ENCODE data around the gene CELA1.

CELA1 gene

GRCh38 chr12:51346581-51346980, at the start of gene CELA1:
CELA1 (minus strand) TSS chr12:51346679; CDS start chr12:51346638, 41 bp downstream.
- DNase-seq (ENCODE audit: low spot score) = no peak

- DNase-seq (ENCODE audit: low spot score) = peak; percentile 42
Observed at GRCh38 chr12:51395283-51396230, 49.1 kb upstream of the CELA1 start.

DNA sequence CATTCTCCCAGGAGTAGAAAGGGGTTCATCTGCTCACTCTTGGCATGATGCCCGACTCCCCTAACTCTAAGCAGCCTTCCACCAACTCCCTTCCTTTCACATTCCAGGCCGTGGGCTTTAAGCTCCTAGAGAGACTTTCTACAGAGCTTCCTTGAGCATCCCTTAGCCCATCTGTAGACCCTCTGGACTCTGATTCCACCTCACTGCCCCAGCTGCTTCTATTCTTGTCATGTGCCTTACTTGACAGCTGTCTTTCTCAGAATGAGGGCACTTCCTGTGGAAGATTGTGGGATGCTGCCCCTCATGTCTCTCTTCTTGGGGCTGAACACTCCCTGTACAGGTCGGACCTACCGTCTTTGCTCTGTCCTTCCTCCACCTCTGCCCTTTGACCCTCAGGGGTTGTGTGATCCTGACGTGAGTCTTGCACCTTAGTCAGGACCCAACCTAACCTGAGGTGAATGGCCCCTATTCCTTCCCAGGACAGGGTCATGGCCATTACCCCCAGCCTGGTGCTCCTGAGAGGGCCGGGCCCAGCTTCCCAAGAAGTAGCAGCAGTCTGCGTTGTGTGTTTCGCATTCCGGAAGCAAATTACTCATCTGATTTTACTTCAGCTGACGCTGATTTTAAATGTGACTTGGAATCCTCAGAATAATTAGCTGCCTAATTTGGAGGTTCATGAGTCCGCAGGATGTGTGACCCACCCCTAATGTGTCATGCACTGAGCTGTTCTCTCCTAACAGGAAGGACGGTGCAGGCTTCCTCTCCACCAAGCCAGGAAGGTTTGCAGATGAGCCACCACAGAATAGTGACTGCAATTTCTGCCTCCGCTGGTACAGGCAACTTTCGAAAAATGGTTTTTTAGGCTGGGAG, 47.4 kb upstream of the CELA1 start:
- no peak for DNase-seq (ENCODE audit: low spot score)

GRCh38 chr12:51392556-51393237, 46.2 kb upstream of the CELA1 start:
- no peak for DNase-seq (ENCODE audit: low spot score)

DNA sequence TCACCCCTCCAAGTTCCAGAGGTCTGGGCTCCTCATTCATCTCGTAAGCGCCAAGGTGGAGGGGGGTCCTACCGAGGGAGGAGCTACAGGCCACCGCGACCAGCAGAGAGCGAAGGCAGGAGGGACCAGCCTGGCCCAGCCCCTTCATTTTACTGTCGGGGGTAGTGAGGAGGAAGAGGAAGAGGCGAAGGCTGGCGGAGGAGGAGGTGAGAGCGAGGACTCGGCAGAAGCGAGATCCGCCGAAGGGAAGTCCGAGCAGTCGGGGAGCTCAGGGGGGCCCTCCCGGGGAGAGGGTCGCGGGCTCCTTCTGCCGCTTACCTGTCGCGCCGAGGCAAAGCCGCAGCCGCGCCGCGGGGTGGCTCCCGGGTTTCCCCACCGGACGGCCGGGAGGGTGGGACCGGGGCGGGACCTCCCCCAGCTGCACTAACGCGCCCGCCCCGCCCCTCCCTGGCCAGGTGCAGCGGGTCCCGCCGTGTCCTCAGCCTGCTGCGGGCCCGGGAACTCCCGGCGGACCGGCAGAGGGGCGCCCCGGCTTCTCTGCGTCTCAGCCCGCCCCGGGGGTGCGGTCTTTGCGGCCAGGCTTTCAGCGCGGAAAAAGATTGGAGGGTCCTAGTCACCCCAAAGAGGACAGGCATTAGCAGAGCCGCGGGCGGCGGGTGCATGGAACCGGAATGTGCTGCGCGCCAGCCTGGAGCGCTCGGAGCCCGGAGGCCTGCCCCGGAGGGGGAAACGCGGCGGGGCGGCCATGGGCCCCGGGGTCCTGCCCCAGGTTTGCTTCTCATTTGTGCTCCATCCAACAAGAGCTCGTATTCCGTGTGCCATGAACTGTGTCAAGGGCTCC, 45.0 kb upstream of the CELA1 start, which contains the start of gene GALNT6:
TSS of gene GALNT6 (minus strand) at position 124 of the 841 bp plus-strand sequence. CDS start 11,625 bp downstream, outside the sequence.
- DNase-seq (ENCODE audit: low spot score) = peak; percentile 63

- peak; percentile 53 for DNase-seq (ENCODE audit: low spot score)
Observed at GRCh38 chr12:51390891-51391282, 44.4 kb upstream of the CELA1 start.

DNA sequence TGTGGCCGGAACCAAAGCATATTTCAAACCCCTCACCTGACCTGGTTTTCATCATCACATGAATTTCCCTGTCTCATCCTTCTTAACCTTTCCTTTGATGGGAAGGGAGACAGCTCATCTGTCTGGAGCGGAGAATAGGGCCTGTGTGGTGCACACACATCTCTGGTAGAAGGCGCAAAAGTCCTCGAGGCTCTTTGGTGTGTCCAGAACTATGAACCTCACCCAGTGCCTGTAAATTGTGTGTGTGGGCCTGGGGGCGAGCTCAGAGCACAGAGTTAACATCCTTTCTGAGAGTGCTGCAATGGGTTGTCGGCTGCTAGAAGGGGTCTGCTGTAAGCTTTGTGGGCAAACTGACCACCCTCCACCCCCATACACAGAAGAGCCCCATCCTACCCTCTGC, 44.0 kb upstream of the CELA1 start:
- DNase-seq (ENCODE audit: low spot score) = peak; percentile 28

DNA sequence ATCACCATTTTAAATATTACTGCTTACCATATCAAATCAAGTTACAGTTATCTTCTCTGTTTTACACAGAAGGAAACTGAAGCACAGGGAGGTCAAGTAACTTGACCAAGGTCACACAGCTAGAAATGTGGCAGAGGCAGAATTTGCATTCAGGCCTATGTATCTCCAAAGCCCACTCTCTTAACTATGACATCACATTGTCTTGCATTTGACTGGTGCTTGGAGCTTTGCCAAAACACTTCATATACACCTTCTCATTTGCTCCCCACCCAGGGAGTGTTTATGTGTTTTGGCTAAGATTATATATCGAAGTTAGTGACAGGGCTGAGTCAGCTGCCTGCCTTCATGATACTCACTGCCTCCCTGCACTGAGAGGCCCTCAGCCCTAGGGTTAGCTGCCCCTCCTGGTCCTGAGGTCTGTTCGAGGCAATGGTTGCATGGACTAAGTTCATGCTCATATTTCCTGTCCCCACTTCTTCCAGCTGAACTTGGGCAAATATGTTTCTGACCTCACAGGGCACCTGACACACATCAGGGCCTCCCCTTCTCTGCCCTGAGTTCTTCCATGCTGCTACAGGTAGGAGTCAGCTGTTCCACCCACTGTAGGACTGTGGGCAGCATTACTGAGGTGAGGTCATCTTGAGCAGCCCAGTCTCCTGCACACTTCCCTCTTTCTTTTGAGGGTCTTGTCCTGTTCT, 43.0 kb upstream of the CELA1 start:
- peak; percentile 87 for DNase-seq (ENCODE audit: low spot score)

- no peak for DNase-seq (ENCODE audit: low spot score)
Observed at GRCh38 chr12:51388846-51389245, 42.4 kb upstream of the CELA1 start.

- DNase-seq (ENCODE audit: low spot score) = peak; percentile 75
Observed at GRCh38 chr12:51388069-51388799, 41.8 kb upstream of the CELA1 start.

- no peak for DNase-seq (ENCODE audit: low spot score)
Observed at GRCh38 chr12:51386351-51386750, 39.9 kb upstream of the CELA1 start.

- DNase-seq (ENCODE audit: low spot score) = no peak
Observed at GRCh38 chr12:51383269-51383905, 36.9 kb upstream of the CELA1 start.

DNA sequence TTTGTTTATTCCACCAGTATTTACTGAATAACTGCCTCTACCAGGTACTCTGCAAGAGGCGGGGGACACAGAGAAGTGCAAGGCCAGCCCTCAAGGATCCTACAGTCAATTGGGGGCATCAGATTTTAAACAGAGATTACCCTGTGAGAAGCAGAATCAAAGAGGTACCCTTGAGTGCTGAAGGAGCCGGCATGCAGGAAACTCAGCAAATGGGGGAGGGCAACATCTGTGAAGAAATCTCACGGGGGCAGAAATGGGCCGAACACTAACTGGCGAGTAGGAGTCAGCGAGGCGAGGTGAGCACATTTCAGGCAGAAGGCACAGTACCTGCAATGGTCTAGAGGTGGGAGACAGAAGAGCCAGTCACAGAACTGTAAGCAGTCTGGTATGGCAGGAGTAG, 35.7 kb upstream of the CELA1 start:
- no peak for DNase-seq (ENCODE audit: low spot score)

DNA sequence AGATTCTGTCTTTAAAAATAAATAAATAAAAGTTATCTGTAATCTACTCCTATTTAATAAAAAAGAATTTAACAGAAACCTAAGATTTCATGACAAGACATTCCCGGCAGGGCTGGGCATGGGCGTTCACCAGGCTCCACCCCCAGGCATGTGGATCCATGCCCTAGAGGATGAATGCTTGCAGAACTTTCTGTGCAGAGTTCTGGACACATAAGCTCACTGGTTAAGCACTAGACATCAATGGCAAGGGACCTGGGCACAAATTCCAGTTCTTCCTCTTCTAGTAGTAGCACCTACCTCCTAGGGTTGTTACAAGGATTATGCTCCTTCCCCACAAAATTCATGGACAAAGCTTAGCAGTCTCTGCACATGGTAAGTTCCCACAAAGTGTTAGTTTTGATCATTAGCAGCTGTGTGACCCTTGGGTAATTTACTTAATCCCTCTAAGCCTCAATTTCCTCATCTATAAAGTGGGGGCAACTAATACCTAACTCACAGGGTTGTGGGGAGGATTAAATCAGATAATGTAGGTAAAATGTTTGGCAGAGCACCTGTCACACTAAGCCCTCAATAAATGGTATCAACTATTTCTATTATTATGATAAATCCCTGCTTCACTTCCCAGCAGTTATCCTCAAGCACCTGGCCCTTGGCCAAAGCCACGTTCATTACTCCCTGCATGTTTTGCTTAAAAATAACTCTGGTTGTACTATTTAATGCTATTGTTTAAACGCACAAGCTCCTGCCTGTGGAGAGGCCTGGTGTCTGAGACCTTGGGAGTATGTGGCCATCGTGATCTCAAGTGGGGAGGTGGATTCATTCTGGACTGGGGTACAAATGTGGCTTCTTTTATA, 35.0 kb upstream of the CELA1 start:
- no peak for DNase-seq (ENCODE audit: low spot score)

DNA sequence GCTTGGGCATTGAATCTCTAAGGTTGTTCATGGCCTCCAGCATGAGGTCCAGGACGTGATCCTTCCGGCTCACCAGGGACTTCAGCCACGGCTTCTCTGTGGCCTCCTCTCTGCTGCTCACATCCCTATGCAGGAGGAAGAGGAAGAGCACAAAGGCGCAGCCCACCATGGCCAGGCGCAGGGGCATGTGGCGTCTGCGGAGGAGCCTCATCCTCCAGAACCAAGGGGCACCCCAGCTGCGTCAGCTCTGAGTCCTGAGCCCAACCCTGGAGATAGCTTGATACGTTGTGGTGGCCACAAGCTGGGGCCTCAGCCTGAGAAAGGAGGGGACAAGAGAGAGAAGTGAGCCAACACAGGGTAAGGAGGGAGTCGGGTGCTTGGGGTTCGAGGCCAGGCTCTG, 33.1 kb upstream of the CELA1 start:
- DNase-seq (ENCODE audit: low spot score) = no peak

- no peak for DNase-seq (ENCODE audit: low spot score)
Observed at GRCh38 chr12:51378749-51379148, 32.3 kb upstream of the CELA1 start.

- DNase-seq (ENCODE audit: low spot score) = no peak
Observed at GRCh38 chr12:51377099-51377984, 30.9 kb upstream of the CELA1 start.
